HG02943 (cell line): ENCODE results near the gene MTHFD1L.
"Not testable (repeated sequence)": the region's sequence is repeated elsewhere in the genome, so short reads cannot be mapped to it uniquely, and the experiment has no call there.

Source experiments
- ATAC-seq: cut with Tn5 transposase; IDR thresholded peaks from one replicate; pipeline ENCODE4 v1.9.1; 2021; ENCODE audit warnings: mild to moderate bottlenecking, low read depth, moderate library complexity; ENCODE audit not compliant: unreplicated experiment

MTHFD1L gene

GRCh38 chr6:151034825-151035781, 169.6 kb downstream of the MTHFD1L start:
- no peak for ATAC-seq

DNA sequence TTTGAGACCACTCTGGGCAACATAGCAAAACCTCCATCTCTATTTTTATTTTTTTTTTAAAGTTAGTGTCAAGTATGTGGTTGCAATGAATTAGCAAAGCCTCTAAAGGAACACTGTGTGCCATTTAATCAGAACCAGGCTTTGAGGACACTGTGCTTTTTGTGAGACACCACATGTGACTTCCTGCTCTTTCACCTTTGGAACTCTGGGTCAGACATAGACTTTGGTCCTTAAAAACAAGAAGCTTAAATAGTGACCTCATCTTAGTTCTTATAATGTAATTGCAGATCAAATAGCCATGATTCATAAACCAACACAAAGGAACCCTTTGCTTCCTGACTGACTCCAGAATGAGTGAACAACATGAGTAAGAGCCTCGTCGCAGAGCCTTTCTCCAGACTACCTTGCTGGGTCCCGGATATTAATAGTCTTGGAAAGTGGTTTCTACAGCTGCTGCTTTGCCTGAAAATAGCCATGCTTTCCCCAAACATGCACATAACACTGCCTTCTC, 170.8 kb downstream of the MTHFD1L start:
- ATAC-seq: not testable (repeated sequence)

- no peak for ATAC-seq
These were observed 171.6 kb downstream of the MTHFD1L start for GRCh38 chr6:151036869-151037680.

- ATAC-seq: no peak
These were observed 173.1 kb downstream of the MTHFD1L start for GRCh38 chr6:151038616-151039015.

DNA sequence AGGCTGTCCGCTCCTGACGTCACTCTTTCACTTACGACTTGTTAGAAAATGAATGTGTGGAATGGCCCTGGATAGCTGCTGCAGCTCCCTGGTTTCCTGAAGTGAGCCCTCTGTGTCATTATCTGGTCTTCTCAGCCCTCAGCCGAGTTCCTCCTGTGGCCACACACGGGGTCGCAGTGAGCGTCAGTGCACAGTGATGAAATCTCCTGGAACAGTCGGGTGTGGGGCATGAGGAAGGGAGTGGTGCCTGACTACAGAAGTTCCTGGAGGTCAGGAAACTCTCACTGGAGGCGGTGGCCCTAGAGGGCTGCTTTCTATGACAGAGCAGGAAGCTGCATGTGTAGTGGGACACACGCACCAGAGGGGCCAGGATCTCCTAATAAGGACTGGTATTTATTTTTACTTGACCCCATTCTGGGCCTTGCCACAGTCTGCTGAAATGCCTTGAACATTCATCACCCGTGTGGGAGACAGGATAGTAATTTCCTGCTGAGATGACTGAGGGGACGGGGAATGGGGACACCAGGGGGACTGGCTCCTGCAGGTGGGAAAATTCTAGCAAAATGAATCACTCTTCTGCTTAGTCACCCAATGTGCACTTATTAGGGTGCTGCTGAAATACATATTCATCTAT, 175.5 kb downstream of the MTHFD1L start:
- not testable (repeated sequence) for ATAC-seq

DNA sequence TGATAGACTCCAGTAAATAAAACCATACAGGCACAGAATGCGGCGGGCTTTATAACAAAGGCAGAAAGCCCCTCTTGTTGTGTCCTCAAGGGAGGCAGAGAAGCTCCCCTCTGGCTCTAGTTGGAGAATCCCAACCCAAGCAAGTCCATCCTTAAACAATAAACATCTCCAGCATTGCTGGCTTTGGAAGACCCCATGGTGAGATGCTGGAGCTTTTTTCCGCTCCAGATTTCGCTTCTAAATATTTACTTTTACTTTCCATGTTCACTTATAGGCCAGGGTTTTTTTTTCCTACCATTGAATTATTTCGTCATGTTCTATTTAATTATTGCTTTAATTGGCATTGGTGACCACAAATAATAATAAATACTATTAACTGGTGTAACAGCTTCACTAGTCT, 176.2 kb downstream of the MTHFD1L start:
- no peak for ATAC-seq

- not testable (repeated sequence) for ATAC-seq
These were observed 177.4 kb downstream of the MTHFD1L start for GRCh38 chr6:151042911-151043330.

DNA sequence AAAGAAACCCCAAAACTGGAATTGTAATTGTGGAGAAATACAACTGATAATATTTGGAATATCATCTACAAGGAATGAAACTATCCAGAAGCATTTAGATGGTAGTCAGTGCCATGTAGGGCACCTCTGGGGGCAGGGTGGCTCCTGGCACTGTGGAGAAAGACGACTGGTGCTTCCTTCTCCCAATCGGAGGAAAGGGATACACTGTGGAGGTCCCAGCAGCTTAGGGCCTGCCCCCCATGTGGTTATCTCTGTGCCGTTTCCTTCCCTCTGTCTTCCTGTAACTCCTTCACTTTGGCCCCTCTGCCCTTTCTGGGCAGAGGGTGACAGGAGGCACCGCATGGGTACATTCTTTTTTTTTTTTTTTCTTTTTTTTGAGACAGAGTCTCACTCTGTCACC, 178.4 kb downstream of the MTHFD1L start:
- no peak for ATAC-seq

GRCh38 chr6:151044465-151045441, 179.3 kb downstream of the MTHFD1L start:
- no peak for ATAC-seq

DNA sequence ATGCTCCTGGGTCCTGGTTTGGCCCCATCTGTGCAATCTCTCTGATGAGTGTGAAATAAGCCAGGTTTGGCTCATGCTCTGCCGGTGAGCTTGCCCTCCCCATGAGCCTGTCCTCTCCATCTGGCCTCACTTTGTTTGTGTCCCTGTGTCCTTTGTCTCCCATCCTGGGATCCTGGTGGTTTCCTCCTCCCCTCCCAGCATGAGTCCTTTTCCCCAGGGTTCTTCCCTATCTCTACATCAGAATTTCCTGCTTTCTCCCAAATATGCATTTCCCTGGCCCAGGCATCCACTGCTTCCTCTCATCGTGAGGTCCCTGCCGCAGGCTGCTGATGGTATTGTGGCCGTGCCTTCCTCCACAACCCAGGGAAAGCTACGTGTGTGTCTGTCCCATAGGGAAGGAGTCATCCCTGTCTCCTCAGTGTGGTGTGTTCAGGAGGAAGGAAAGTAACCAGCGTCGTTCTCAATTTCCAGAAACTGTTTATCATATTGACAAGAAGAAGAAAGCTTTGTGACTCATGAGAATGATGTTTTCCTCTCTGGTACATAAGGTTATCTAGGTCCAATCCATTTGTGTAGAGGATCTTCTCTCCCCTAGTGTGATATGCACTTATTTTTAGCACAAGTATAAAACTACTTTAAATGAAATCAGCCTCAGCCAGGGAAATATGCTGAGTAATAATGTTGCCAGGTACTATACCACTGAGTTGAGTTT, 180.2 kb downstream of the MTHFD1L start:
- ATAC-seq: not testable (repeated sequence)

DNA sequence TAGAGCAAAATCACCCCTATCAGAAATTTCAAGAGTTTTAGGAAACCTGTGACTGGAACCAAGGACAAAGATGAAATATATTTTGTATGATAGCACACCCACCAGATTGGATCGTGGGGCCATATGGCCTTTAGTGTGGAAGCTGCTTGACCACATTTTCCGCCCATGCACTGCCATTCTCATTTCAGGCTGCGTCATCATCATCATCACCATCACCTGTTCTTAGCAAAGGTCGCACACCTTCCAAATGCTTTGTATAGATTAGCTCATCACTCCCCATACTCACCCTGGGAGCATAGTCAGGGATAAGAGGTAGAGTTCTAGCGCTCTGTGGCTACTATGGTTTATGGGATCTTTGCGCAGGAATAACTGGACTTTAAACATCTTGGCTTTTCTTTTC, 185.7 kb downstream of the MTHFD1L start:
- ATAC-seq: no peak

GRCh38 chr6:151052021-151052646, 186.6 kb downstream of the MTHFD1L start:
- ATAC-seq: no peak

DNA sequence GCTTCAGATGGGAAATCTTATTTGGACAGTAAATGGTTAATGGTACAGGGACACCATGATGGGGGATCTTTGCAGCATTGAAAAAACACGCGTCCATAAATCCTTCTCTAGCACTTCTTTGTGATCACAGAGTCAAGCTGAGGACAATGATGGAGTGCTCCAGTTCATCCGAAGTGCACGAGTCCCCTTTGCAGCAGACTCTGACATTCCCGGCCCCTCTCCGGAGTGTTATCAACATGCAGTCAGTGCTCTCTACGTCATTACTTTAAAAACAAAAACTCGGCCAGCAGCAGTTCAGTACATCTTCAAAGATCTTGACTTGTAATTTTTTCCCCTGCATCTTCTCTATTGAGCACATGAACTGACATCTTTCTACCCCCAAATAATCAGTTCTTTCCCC, 188.8 kb downstream of the MTHFD1L start:
- no peak for ATAC-seq

GRCh38 chr6:151056230-151056907, 190.9 kb downstream of the MTHFD1L start:
- no peak for ATAC-seq

- ATAC-seq: no peak
These were observed 191.6 kb downstream of the MTHFD1L start for GRCh38 chr6:151057061-151057460.

- no peak for ATAC-seq
These were observed 192.7 kb downstream of the MTHFD1L start for GRCh38 chr6:151058021-151058733.

DNA sequence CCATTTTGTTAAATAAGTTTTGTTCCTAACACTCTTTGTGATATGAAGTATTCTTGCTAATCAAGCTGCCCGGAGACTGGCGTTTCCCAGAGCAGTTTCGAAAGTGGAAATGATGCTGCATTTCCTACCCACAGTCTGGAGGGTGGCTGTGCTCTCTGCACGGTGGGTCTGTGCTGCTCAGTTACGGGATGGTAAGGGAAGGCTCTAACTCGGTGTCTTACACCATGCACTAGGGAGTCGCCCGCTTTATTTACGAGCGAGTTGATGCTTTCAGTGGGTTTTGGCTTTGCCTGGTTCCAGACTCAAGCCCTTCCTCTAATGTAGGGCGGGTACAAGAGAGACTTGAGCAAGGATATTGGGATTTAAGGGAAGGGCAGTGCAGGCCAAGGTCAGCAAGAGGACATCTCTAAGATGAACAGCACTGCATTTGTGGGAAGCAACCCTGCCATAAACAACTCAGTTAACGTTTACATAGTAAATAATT, 194.2 kb downstream of the MTHFD1L start:
- no peak for ATAC-seq
